ENCODE measurements around the gene USP14. TPM values are rescaled to one million over a fixed set of nuclear protein-coding genes. Genes with fewer than 3 reads are reported as not detected.

Gene USP14
- total RNA-seq, 1 experiment from 2014 or later: 72.4 TPM

- POLR2A ChIA-PET: no interaction called here
- ATAC-seq: no peak
- TF ChIP-seq USF1 (CRISPR knock-in tag; IDR thresholded peaks at IDR 0.05) (no peak), ZNF532 (CRISPR knock-in tag; IDR thresholded peaks at IDR 0.05; ENCODE audit: borderline replicate concordance) (no peak), ZNF121 (CRISPR knock-in tag; IDR thresholded peaks at IDR 0.05) (no peak), NFE2L1 (CRISPR knock-in tag; IDR thresholded peaks at IDR 0.05) (no peak), FOXJ3 (CRISPR knock-in tag; IDR thresholded peaks at IDR 0.05; ENCODE audit: borderline replicate concordance) (no peak), HMGA2 (CRISPR knock-in tag; IDR thresholded peaks at IDR 0.05) (no peak), NFYB (CRISPR knock-in tag; conservative IDR thresholded peaks at IDR 0.05; ENCODE audit: low read depth) (no peak), ZBTB21 (CRISPR knock-in tag; IDR thresholded peaks at IDR 0.05; ENCODE audit: borderline replicate concordance) (no peak), ELF4 (CRISPR knock-in tag; IDR thresholded peaks at IDR 0.05; ENCODE audit: low read depth) (no peak), SMAD3 (CRISPR knock-in tag; IDR thresholded peaks at IDR 0.05; ENCODE audit: borderline replicate concordance) (no peak), ZNF416 (CRISPR knock-in tag; IDR thresholded peaks at IDR 0.05) (no peak), TEAD4 (CRISPR knock-in tag; IDR thresholded peaks at IDR 0.05) (no peak), NFATC4 (CRISPR knock-in tag; IDR thresholded peaks at IDR 0.05) (no peak), KAT7 (CRISPR knock-in tag; IDR thresholded peaks at IDR 0.05; ENCODE audit: borderline replicate concordance) (no peak), NR3C1 (CRISPR knock-in tag; conservative IDR thresholded peaks at IDR 0.05; ENCODE audit: low read depth) (no peak)
- TF ChIP-seq, protein P1, sequence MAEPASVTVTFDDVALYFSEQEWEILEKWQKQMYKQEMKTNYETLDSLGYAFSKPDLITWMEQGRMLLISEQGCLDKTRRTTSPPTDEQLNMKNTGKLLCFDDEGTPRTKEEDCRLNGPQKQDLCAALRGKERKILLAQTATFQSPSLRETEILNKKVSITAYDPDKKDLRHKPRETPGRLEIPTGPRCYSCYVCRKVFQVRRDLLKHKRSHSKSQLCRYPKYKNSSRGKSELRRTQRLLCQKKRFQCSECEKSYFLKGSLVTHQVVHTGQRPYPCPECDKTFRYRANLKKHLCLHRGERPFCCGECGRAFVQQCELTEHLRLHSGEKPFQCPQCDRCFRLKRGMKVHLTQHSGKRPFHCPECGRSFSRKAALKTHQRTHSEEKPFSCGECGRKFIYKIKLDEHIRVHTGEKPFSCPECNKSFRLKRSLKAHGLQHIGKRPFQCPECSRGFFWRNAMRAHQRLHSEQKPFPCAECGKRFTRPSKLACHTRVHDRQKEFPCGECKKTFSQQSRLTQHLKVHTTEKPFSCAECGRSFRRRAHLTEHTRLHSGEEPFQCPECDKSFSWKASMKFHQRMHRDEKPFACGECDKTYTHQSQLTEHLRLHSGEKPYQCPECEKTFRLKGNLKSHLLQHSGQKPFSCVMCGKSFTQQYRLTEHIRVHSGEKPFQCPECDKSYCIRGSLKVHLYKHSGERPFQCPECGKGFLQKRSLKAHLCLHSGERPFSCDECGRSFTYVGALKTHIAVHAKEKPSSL (CRISPR knock-in tag; conservative IDR thresholded peaks at IDR 0.05): no peak
- TF ChIP-seq, protein P2, sequence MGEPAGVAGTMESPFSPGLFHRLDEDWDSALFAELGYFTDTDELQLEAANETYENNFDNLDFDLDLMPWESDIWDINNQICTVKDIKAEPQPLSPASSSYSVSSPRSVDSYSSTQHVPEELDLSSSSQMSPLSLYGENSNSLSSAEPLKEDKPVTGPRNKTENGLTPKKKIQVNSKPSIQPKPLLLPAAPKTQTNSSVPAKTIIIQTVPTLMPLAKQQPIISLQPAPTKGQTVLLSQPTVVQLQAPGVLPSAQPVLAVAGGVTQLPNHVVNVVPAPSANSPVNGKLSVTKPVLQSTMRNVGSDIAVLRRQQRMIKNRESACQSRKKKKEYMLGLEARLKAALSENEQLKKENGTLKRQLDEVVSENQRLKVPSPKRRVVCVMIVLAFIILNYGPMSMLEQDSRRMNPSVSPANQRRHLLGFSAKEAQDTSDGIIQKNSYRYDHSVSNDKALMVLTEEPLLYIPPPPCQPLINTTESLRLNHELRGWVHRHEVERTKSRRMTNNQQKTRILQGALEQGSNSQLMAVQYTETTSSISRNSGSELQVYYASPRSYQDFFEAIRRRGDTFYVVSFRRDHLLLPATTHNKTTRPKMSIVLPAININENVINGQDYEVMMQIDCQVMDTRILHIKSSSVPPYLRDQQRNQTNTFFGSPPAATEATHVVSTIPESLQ (CRISPR knock-in tag; IDR thresholded peaks at IDR 0.05): no peak
- TF ChIP-seq, protein P3, sequence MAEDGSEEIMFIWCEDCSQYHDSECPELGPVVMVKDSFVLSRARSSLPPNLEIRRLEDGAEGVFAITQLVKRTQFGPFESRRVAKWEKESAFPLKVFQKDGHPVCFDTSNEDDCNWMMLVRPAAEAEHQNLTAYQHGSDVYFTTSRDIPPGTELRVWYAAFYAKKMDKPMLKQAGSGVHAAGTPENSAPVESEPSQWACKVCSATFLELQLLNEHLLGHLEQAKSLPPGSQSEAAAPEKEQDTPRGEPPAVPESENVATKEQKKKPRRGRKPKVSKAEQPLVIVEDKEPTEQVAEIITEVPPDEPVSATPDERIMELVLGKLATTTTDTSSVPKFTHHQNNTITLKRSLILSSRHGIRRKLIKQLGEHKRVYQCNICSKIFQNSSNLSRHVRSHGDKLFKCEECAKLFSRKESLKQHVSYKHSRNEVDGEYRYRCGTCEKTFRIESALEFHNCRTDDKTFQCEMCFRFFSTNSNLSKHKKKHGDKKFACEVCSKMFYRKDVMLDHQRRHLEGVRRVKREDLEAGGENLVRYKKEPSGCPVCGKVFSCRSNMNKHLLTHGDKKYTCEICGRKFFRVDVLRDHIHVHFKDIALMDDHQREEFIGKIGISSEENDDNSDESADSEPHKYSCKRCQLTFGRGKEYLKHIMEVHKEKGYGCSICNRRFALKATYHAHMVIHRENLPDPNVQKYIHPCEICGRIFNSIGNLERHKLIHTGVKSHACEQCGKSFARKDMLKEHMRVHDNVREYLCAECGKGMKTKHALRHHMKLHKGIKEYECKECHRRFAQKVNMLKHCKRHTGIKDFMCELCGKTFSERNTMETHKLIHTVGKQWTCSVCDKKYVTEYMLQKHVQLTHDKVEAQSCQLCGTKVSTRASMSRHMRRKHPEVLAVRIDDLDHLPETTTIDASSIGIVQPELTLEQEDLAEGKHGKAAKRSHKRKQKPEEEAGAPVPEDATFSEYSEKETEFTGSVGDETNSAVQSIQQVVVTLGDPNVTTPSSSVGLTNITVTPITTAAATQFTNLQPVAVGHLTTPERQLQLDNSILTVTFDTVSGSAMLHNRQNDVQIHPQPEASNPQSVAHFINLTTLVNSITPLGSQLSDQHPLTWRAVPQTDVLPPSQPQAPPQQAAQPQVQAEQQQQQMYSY (CRISPR knock-in tag; IDR thresholded peaks at IDR 0.05): no peak
- TF ChIP-seq, protein P4, sequence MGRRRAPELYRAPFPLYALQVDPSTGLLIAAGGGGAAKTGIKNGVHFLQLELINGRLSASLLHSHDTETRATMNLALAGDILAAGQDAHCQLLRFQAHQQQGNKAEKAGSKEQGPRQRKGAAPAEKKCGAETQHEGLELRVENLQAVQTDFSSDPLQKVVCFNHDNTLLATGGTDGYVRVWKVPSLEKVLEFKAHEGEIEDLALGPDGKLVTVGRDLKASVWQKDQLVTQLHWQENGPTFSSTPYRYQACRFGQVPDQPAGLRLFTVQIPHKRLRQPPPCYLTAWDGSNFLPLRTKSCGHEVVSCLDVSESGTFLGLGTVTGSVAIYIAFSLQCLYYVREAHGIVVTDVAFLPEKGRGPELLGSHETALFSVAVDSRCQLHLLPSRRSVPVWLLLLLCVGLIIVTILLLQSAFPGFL (CRISPR knock-in tag; IDR thresholded peaks at IDR 0.05; ENCODE audit: borderline replicate concordance): no peak
Measured at GRCh38 chr18:240175-240574, 81.8 kb downstream of the USP14 start.

More at GRCh38 chr18:240175-240574, 81.8 kb downstream of the USP14 start:
- CTCF ChIA-PET: no interaction called here
- H3K9me3 Mint-ChIP-seq: peaks cover 9% of the 10 kb centered on the region
- no peaks in the 10 kb centered on the region for H3K4me1 Mint-ChIP-seq
- H3K36me3 Mint-ChIP-seq: peaks cover 48% of the 10 kb centered on the region
- no peak overlapping the region for H3K4me3 Mint-ChIP-seq
- DNase-seq (ENCODE audit: low spot score): no peak
- no peak overlapping the region for H3K27ac Mint-ChIP-seq
- no peaks in the 10 kb centered on the region for H3K27me3 Mint-ChIP-seq (ENCODE audit: low read depth)

All from WTC11 (cell line).